Fibroblast of lung (primary cell): ENCODE data around the gene TIMM22. TPM values are rescaled to one million over a fixed set of nuclear protein-coding genes. Genes with fewer than 3 reads are reported as not detected.

ENCODE experiments used
- DNase-seq, 2 donors: peaks; one replicate each; pipeline versions ENCODE4 v3.0.0 to v3.0.0-alpha.2; 2010; ENCODE audit warnings: low read depth in 2 of 2
- H2AFZ ChIP-seq: 2 replicates; pipeline ENCODE4 v1.5.1; 2012; ENCODE audit warnings: low read length, control low read depth, inconsistent platforms
- H3K27ac ChIP-seq: 2 replicates; pipeline ENCODE4 v1.5.1; 2011; ENCODE audit warnings: low read length, control low read depth; ENCODE audit not compliant: insufficient read depth
- H3K27me3 ChIP-seq: 2 replicates; pipeline ENCODE4 v1.5.1; 2011; ENCODE audit warnings: mild to moderate bottlenecking, low read length; ENCODE audit not compliant: control insufficient read depth, insufficient read depth
- H3K36me3 ChIP-seq: 2 replicates; pipeline ENCODE4 v1.5.1; 2011; ENCODE audit warnings: low read length; ENCODE audit not compliant: control insufficient read depth, insufficient read depth
- H3K4me1 ChIP-seq: 2 replicates; pipeline ENCODE4 v1.5.1; 2011; ENCODE audit warnings: low read length; ENCODE audit not compliant: control insufficient read depth, insufficient read depth; ENCODE audit errors: extremely low read depth
- H3K4me2 ChIP-seq: 2 replicates; pipeline ENCODE4 v1.5.1; 2011; ENCODE audit warnings: low read length, control low read depth; ENCODE audit not compliant: insufficient read depth; ENCODE audit errors: extremely low read depth
- H3K4me3 ChIP-seq, 4 experiments: fragments of 200-600 bp in 1 of 4; sonication (generic) in 1 of 4; replicated peaks in 1 of 4; 2 replicates each; pipeline ENCODE4 v1.5.1; 2011 to 2016; ENCODE audit warnings: low read length in 4 of 4, low read depth in 3 of 4, mild to moderate bottlenecking in 3 of 4, control low read depth in 2 of 4, inconsistent platforms in 1 of 4, mixed read lengths in 1 of 4; ENCODE audit not compliant: insufficient read depth in 1 of 4; ENCODE audit errors: control extremely low read depth in 1 of 4
- H3K79me2 ChIP-seq: 2 replicates; pipeline ENCODE4 v1.5.1; 2012; ENCODE audit warnings: mild to moderate bottlenecking, low read length, inconsistent platforms; ENCODE audit not compliant: control insufficient read depth, insufficient read depth
- H3K9ac ChIP-seq: 2 replicates; pipeline ENCODE4 v1.5.1; 2011; ENCODE audit warnings: mild to moderate bottlenecking, low read length, control low read depth; ENCODE audit not compliant: insufficient read depth
- H3K9me3 ChIP-seq: 2 replicates; pipeline ENCODE4 v1.5.1; 2012; ENCODE audit warnings: low read depth, low read length; ENCODE audit not compliant: control insufficient read depth, insufficient read depth
- H4K20me1 ChIP-seq: 2 replicates; pipeline ENCODE4 v1.5.1; 2011; ENCODE audit warnings: low read length; ENCODE audit not compliant: control insufficient read depth, insufficient read depth; ENCODE audit errors: extremely low read depth
- CTCF ChIP-seq, 2 donors: IDR thresholded peaks in 1 of 2; conservative IDR thresholded peaks in 1 of 2; 1 replicate in 1 of 2; 2 replicates in 1 of 2; pipeline ENCODE4 v1.5.1; 2011 to 2012; ENCODE audit warnings: low read length in 2 of 2, control low read depth in 1 of 2, inconsistent platforms in 1 of 2, low read depth in 1 of 2, mild to moderate bottlenecking in 1 of 2
- EZH2 ChIP-seq: IDR thresholded peaks from 2 replicates; pipeline ENCODE4 v1.5.1; 2012; ENCODE audit warnings: low read length, control low read depth, mild to moderate bottlenecking; ENCODE audit errors: missing control alignments
- polyA plus RNA-seq, 2 donors: library from polyadenylated mRNA; depleted of rRNA in 1 of 2; stranded (reverse) in 1 of 2; unstranded in 1 of 2; fragments of >200 nt; gene quantifications; 2 replicates each; pipeline ENCODE4 v1.2.1, GENCODE V29; 2011 to 2012; ENCODE audit warnings: missing spikeins in 1 of 2
- total RNA-seq: library from RNA; depleted of rRNA; stranded (reverse); fragments of >200 nt; gene quantifications from 2 replicates; pipeline ENCODE4 v1.2.1, GENCODE V29; 2014

The TIMM22 gene
- total and polyA plus RNA-seq, 2 donors (not counting 1 experiment from before 2014, with no cell fraction given) = 13.4 to 17.4 TPM

GRCh38 chr17:1029922-1030644 is 33.2 kb downstream of the TIMM22 start:
- Histone ChIP-seq H3K27ac (peak overlapping the region; percentile 74), H3K4me3 (peak overlapping the region in 1 of 4 experiments; percentile 45), H3K4me1 (peaks cover 23% of the 10 kb centered on the region), H2AFZ (no peak overlapping the region), H3K79me2 (no peaks in the 10 kb centered on the region), H3K27me3 (no peaks in the 10 kb centered on the region), H3K36me3 (no peaks in the 10 kb centered on the region), H4K20me1 (no peaks in the 10 kb centered on the region), H3K9ac (no peak overlapping the region), H3K9me3 (no peaks in the 10 kb centered on the region), H3K4me2 (peak overlapping the region; percentile 54)
- TF ChIP-seq EZH2 = no peak
- TF ChIP-seq CTCF (conservative IDR thresholded peaks at IDR 0.05 in 1 of 2, IDR thresholded peaks at IDR 0.05 in 1 of 2; ENCODE audit: low read depth in 1 of 2, low read length in 2 of 2) = no peak
- DNase-seq = no peak

GRCh38 chr17:1030684-1031532 is 34.0 kb downstream of the TIMM22 start:
- Histone ChIP-seq H3K4me1 (peaks cover 23% of the 10 kb centered on the region), H3K4me2 (peak overlapping the region; percentile 54), H3K4me3 (peak overlapping the region in 3 of 4 experiments; percentile 9 to 45 (median 15)), H3K9me3 (no peaks in the 10 kb centered on the region), H3K27me3 (no peaks in the 10 kb centered on the region), H4K20me1 (no peaks in the 10 kb centered on the region), H2AFZ (no peak overlapping the region), H3K79me2 (no peaks in the 10 kb centered on the region), H3K9ac (no peak overlapping the region), H3K27ac (no peak overlapping the region), H3K36me3 (no peaks in the 10 kb centered on the region)
- TF ChIP-seq EZH2 = no peak
- TF ChIP-seq CTCF (conservative IDR thresholded peaks at IDR 0.05 in 1 of 2, IDR thresholded peaks at IDR 0.05 in 1 of 2; ENCODE audit: low read depth in 1 of 2, low read length in 2 of 2) = no peak
- peak in 1 of 2 donors; percentile 22 for DNase-seq

GRCh38 chr17:1031711-1032110 is 34.8 kb downstream of the TIMM22 start:
- TF ChIP-seq EZH2 (no peak), CTCF (conservative IDR thresholded peaks at IDR 0.05 in 1 of 2, IDR thresholded peaks at IDR 0.05 in 1 of 2; ENCODE audit: low read depth in 1 of 2, low read length in 2 of 2) (no peak)
- DNase-seq = peak; percentile 60 to 68

More at GRCh38 chr17:1031711-1032110, 34.8 kb downstream of the TIMM22 start:
- Histone ChIP-seq H3K36me3 (no peaks in the 10 kb centered on the region), H3K79me2 (no peaks in the 10 kb centered on the region), H3K4me1 (peaks cover 23% of the 10 kb centered on the region), H3K27ac (no peak overlapping the region), H3K9me3 (no peaks in the 10 kb centered on the region), H2AFZ (no peak overlapping the region), H4K20me1 (no peaks in the 10 kb centered on the region), H3K4me3 (peak overlapping the region in 1 of 4 experiments; percentile 44), H3K9ac (no peak overlapping the region), H3K27me3 (no peaks in the 10 kb centered on the region), H3K4me2 (no peak overlapping the region)
